ENCODE data around the gene SORCS1. TPM values are rescaled to one million over a fixed set of nuclear protein-coding genes. Genes with fewer than 3 reads are reported as not detected.

SORCS1 gene
- total and polyA plus RNA-seq, 2 of the 8 experiments (the other 6 are each of a cell fraction or from before 2014, with no cell fraction given): 4.1 to 4.6 TPM

- Histone ChIP-seq H4K91ac (replicated peaks; ENCODE audit: insufficient read length, low read length) (no peak overlapping the region), H3K56ac (replicated peaks; ENCODE audit: insufficient read length, low read depth, low read length) (no peak overlapping the region), H3K27ac (ENCODE audit: low read depth, low read length) (no peak overlapping the region), H3K14ac (ENCODE audit: insufficient read length) (no peak overlapping the region), H3K27me3 (replicated peaks in 1 of 4; ENCODE audit: control insufficient read depth in 3 of 4, extremely low read depth in 1 of 4, insufficient read depth in 3 of 4, low read length in 3 of 4) (no peaks in the 10 kb centered on the region), H3K4ac (replicated peaks; ENCODE audit: insufficient read length, low read depth, low read length) (no peak overlapping the region), H3K23ac (ENCODE audit: insufficient read length) (no peak overlapping the region), H3K79me1 (ENCODE audit: low read depth, low read length) (no peaks in the 10 kb centered on the region), H4K8ac (ENCODE audit: extremely low read depth, insufficient read depth, low read length) (no peak overlapping the region), H2BK120ac (replicated peaks; ENCODE audit: low read depth, low read length) (no peak overlapping the region), H2BK5ac (ENCODE audit: low read depth, low read length) (no peak overlapping the region), H2AFZ (ENCODE audit: low read length) (no peak overlapping the region), H2BK12ac (ENCODE audit: low read depth, low read length) (no peak overlapping the region), H3K4me3 (ENCODE audit: extremely low read depth in 1 of 4, insufficient read depth in 2 of 4, low read depth in 3 of 4, low read length in 4 of 4) (no peak overlapping the region), H3K9me3 (ENCODE audit: insufficient read depth in 2 of 2, low read depth in 1 of 2, low read length in 1 of 2) (no peaks in the 10 kb centered on the region), H2BK15ac (ENCODE audit: low read length) (no peak overlapping the region), H4K5ac (ENCODE audit: insufficient read length, low read depth, low read length) (no peak overlapping the region), H3K36me3 (ENCODE audit: control insufficient read depth in 2 of 4, insufficient read depth in 4 of 4, low read length in 3 of 4) (no peaks in the 10 kb centered on the region), H3K79me2 (ENCODE audit: control insufficient read depth in 1 of 2, insufficient read depth in 2 of 2, low read length in 2 of 2) (no peaks in the 10 kb centered on the region), H4K20me1 (replicated peaks in 1 of 2; ENCODE audit: control insufficient read depth in 1 of 2, insufficient read depth in 2 of 2, low read length in 2 of 2) (no peaks in the 10 kb centered on the region), H2BK20ac (ENCODE audit: low read length) (no peak overlapping the region), H2AK5ac (ENCODE audit: low read depth, low read length) (no peak overlapping the region), H3K9ac (replicated peaks in 1 of 4; ENCODE audit: extremely low read depth in 1 of 4, low read depth in 3 of 4, low read length in 3 of 4) (no peak overlapping the region), H3K23me2 (ENCODE audit: low read depth, low read length) (no peaks in the 10 kb centered on the region), H3K18ac (ENCODE audit: extremely low read depth, low read length) (no peak overlapping the region), H3K4me1 (replicated peaks in 1 of 4; ENCODE audit: control insufficient read depth in 3 of 4, insufficient read depth in 4 of 4, low read length in 3 of 4) (peaks cover 0 to 5% (median under 1%) of the 10 kb centered on the region in 4 experiments; a peak in 2 of 7 replicates), H3K4me2 (ENCODE audit: insufficient read depth in 1 of 2, low read depth in 2 of 2, low read length in 2 of 2) (no peak overlapping the region)
- CTCF ChIA-PET (ENCODE audit: partially characterized antibody): interaction anchor here (0.6 kb wide), 1 partner anchor 1250 kb away, joined by 3 read pairs; no protein-coding TSS in a partner anchor
- 94% methylated on average over 3 of the region's 3 CpGs; no CpG with 5 or more reads in 1 of the 2 experiments for WGBS, 2 experiments (ENCODE audit: extremely low coverage in 1 of 2, insufficient coverage in 1 of 2, insufficient read length in 1 of 2, insufficient replicate concordance in 2 of 2, low coverage in 1 of 2, low lambda C conversion rate in 2 of 2, missing lambda C conversion rate in 1 of 2)
- POLR2A ChIA-PET (ENCODE audit: partially characterized antibody): no interaction called here
- TF ChIP-seq ASH2L (IDR thresholded peaks at IDR 0.05; ENCODE audit: low read length): no peak
- TF ChIP-seq YY1 (IDR thresholded peaks at IDR 0.05; ENCODE audit: low read depth, low read length): no peak
- TF ChIP-seq CHD2 (IDR thresholded peaks at IDR 0.05; ENCODE audit: low read length): no peak
- no peak for TF ChIP-seq JUND (IDR thresholded peaks at IDR 0.05; ENCODE audit: low read length)
- no peak for TF ChIP-seq EZH2 (IDR thresholded peaks at IDR 0.05; ENCODE audit: low read depth, low read length, severe bottlenecking)
- TF ChIP-seq BACH1 (IDR thresholded peaks at IDR 0.05; ENCODE audit: low read length): no peak
- no peak for TF ChIP-seq KDM5A (IDR thresholded peaks at IDR 0.05; ENCODE audit: low read length)
- TF ChIP-seq EP300 (IDR thresholded peaks at IDR 0.05; ENCODE audit: borderline replicate concordance in 1 of 2, low read depth in 2 of 2, low read length in 2 of 2): no peak
- no peak for TF ChIP-seq SP2 (IDR thresholded peaks at IDR 0.05; ENCODE audit: low read length)
- TF ChIP-seq SAP30 (IDR thresholded peaks at IDR 0.05; ENCODE audit: insufficient read depth, insufficient replicate concordance, low read length): no peak
- DNase-seq (ENCODE audit: low read depth in 1 of 2, low spot score in 2 of 2) (no peak), FAIRE-seq (no peak)
These were observed 343.9 kb downstream of the SORCS1 start for GRCh38 chr10:106820579-106820978.
